Mononuclear cell (primary cell): ENCODE results near the gene UNC93A. TPM values are rescaled to one million over a fixed set of nuclear protein-coding genes. Genes with fewer than 3 reads are reported as not detected.
"Not testable (repeated sequence)": the region's sequence is repeated elsewhere in the genome, so short reads cannot be mapped to it uniquely, and the experiment has no call there.

Experiments
- H3K27me3 ChIP-seq: 2 replicates; pipeline ENCODE4 v1.6.0; 2011; ENCODE audit warnings: low read length, control low read depth; ENCODE audit not compliant: insufficient read depth
- H3K4me1 ChIP-seq: 2 replicates; pipeline ENCODE4 v1.5.1; 2011; ENCODE audit warnings: mild to moderate bottlenecking, low read length, control low read depth; ENCODE audit not compliant: insufficient read depth
- H3K4me3 ChIP-seq: 2 replicates; pipeline ENCODE4 v1.5.1; 2011; ENCODE audit warnings: mild to moderate bottlenecking, low read length, moderate library complexity
- H3K9me3 ChIP-seq: 2 replicates; pipeline ENCODE4 v1.5.1; 2011; ENCODE audit warnings: low read depth, mild to moderate bottlenecking, control low read depth, low read length
- total RNA-seq: library from RNA; depleted of rRNA; stranded (reverse); fragments of >200 nt; gene quantifications from one replicate; pipeline ENCODE4 v1.2.3, GENCODE V29; 2012

Gene UNC93A
- total RNA-seq, 1 donor: not detected

GRCh38 chr6:167350731-167351655 lies 59.9 kb downstream of the UNC93A start:
- Histone ChIP-seq H3K4me3 (peak overlapping the region; percentile 29), H3K4me1 (peaks cover 12% of the 10 kb centered on the region), H3K27me3 (peaks cover 24% of the 10 kb centered on the region)

GRCh38 chr6:167351656-167352345 lies 60.7 kb downstream of the UNC93A start:
- Histone ChIP-seq H3K4me1 (peaks cover 12% of the 10 kb centered on the region), H3K9me3 (no peaks in the 10 kb centered on the region), H3K4me3 (peak overlapping the region; percentile 29), H3K27me3 (peaks cover 24% of the 10 kb centered on the region)

More at GRCh38 chr6:167350731-167351655, 59.9 kb downstream of the UNC93A start:
- H3K9me3 ChIP-seq: no peaks in the 10 kb centered on the region

- peaks cover 1% of the 10 kb centered on the region for H3K27me3 ChIP-seq
- no peaks in the 10 kb centered on the region for H3K4me1 ChIP-seq
These were observed 65.8 kb downstream of the UNC93A start for GRCh38 chr6:167356874-167357273.

GRCh38 chr6:167358394-167358793 lies 67.3 kb downstream of the UNC93A start:
- not testable (repeated sequence) for H3K4me3 ChIP-seq, H3K27me3 ChIP-seq, H3K9me3 ChIP-seq, H3K4me1 ChIP-seq

More at GRCh38 chr6:167356874-167357273, 65.8 kb downstream of the UNC93A start:
- no peaks in the 10 kb centered on the region for H3K9me3 ChIP-seq
- no peak overlapping the region for H3K4me3 ChIP-seq

DNA sequence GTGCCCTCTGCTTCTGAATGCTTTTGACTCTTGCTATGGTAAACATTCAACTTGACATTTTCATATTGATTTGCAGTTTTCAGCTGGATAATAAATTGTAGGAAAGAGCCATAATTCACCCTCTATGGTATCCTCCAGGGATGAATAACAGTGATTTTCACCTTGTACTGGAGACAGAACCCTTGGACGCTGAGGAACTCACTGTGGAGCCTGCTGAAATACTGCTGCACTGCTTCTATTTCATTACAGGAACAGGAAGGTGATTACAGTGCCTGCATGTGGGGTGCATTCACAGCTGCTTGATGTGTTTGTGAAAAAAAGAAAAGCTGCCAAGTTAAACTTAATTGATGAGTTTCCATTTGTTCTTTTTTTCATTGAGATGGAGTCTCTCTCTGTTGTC lies 70.1 kb downstream of the UNC93A start:
- H3K4me3 ChIP-seq, H3K27me3 ChIP-seq, H3K9me3 ChIP-seq, H3K4me1 ChIP-seq: not testable (repeated sequence)

Other genes with a start within 250 kb of the UNC93A start
- gene CCR6, start 168.2 kb upstream of the UNC93A start, total RNA-seq: 14.8 TPM
- gene GPR31, start 133.3 kb upstream of the UNC93A start, total RNA-seq: not detected
- gene TTLL2, start 33.8 kb downstream of the UNC93A start, total RNA-seq: not detected